ENCODE data around the gene DIS3L2. TPM values are rescaled to one million over a fixed set of nuclear protein-coding genes. Genes with fewer than 3 reads are reported as not detected.

Gene DIS3L2
- total and polyA plus RNA-seq, 2 of the 4 experiments (the other 2 are of a cell fraction) = 14.7 to 19.2 TPM

GRCh38 chr2:232134939-232135338, 173.4 kb downstream of the DIS3L2 start:
- no peak overlapping the region for H4K91ac ChIP-seq (ENCODE audit: insufficient read depth, low read depth, low read length)
- 88% methylated on average over 3 of the region's 4 CpGs; no CpG with 5 or more reads in 1 of the 2 experiments for WGBS, 2 experiments (ENCODE audit: extremely low coverage in 2 of 2, insufficient read length in 1 of 2)
- in situ Hi-C loops (cut with MboI; ENCODE audit: low sequenced_read_pairs) (no loop called here), dilution Hi-C loops (cut with HindIII; ENCODE audit: low sequenced_read_pairs, unreplicated experiment) (no loop called here), intact Hi-C loops (cut with micrococcal nuclease) (no loop called here)
- no peak overlapping the region for H3K56ac ChIP-seq (ENCODE audit: extremely low read depth, insufficient read depth, low read length)
- no peak overlapping the region for H3K18ac ChIP-seq (ENCODE audit: low read depth, low read length)
- H2BK5ac ChIP-seq (ENCODE audit: low read depth, low read length, poor library complexity, severe bottlenecking) = no peak overlapping the region
- H3K9ac ChIP-seq (ENCODE audit: low read depth, low read length) = no peak overlapping the region
- ChIA-PET CTCF (no interaction called here), POLR2A (ENCODE audit: unreplicated experiment) (no interaction called here)
- peaks cover 8% of the 10 kb centered on the region for H3K4me1 ChIP-seq (ENCODE audit: control insufficient read depth, insufficient read depth, low read length)
- peaks cover 7% of the 10 kb centered on the region; the same call in 1 of the 2 replicates for H3K9me1 ChIP-seq (ENCODE audit: insufficient read depth, low read length)
- peaks cover 3 to 13% of the 10 kb centered on the region in 2 experiments; a peak in 2 of 4 replicates for H3K79me1 ChIP-seq (ENCODE audit: low read depth in 1 of 2, low read length in 2 of 2)
- TF ChIP-seq MAFK (IDR thresholded peaks at IDR 0.05; ENCODE audit: low read depth, low read length) (no peak), CEBPB (IDR thresholded peaks at IDR 0.05; ENCODE audit: low read depth, low read length) (no peak), MXI1 (IDR thresholded peaks at IDR 0.05; ENCODE audit: borderline replicate concordance, low read depth, low read length) (no peak), RCOR1 (IDR thresholded peaks at IDR 0.05; ENCODE audit: insufficient replicate concordance, low read length) (no peak), CTCF (conservative IDR thresholded peaks at IDR 0.05; ENCODE audit: low read depth, low read length) (no peak), CHD1 (IDR thresholded peaks at IDR 0.05; ENCODE audit: low read depth, low read length) (no peak), RAD21 (IDR thresholded peaks at IDR 0.05; ENCODE audit: low read length) (no peak), MAZ (IDR thresholded peaks at IDR 0.05; ENCODE audit: borderline replicate concordance, low read depth, low read length) (no peak), RFX5 (IDR thresholded peaks at IDR 0.05; ENCODE audit: low read depth, low read length) (no peak), NFE2L2 (IDR thresholded peaks at IDR 0.05; ENCODE audit: low read depth, low read length) (no peak), FOS (IDR thresholded peaks at IDR 0.05; ENCODE audit: low read depth, low read length) (no peak)
- TF ChIP-seq, protein P1, sequence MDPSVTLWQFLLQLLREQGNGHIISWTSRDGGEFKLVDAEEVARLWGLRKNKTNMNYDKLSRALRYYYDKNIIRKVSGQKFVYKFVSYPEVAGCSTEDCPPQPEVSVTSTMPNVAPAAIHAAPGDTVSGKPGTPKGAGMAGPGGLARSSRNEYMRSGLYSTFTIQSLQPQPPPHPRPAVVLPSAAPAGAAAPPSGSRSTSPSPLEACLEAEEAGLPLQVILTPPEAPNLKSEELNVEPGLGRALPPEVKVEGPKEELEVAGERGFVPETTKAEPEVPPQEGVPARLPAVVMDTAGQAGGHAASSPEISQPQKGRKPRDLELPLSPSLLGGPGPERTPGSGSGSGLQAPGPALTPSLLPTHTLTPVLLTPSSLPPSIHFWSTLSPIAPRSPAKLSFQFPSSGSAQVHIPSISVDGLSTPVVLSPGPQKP (IDR thresholded peaks at IDR 0.05; ENCODE audit: borderline replicate concordance, low read depth, low read length) = no peak
- TF ChIP-seq, protein P2, sequence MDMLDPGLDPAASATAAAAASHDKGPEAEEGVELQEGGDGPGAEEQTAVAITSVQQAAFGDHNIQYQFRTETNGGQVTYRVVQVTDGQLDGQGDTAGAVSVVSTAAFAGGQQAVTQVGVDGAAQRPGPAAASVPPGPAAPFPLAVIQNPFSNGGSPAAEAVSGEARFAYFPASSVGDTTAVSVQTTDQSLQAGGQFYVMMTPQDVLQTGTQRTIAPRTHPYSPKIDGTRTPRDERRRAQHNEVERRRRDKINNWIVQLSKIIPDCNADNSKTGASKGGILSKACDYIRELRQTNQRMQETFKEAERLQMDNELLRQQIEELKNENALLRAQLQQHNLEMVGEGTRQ (IDR thresholded peaks at IDR 0.05; ENCODE audit: low read depth, low read length) = no peak
- H4K8ac ChIP-seq (ENCODE audit: low read depth in 2 of 2, low read length in 2 of 2) = no peak overlapping the region
- H3K4me3 ChIP-seq (ENCODE audit: insufficient read depth, low read depth, low read length) = no peak overlapping the region
- H3K36me3 ChIP-seq (ENCODE audit: control insufficient read depth, insufficient read depth, low read length) = peaks cover 8% of the 10 kb centered on the region
- H2BK120ac ChIP-seq (ENCODE audit: low read depth, low read length) = no peak overlapping the region
- no peaks in the 10 kb centered on the region for H3K27me3 ChIP-seq (ENCODE audit: control insufficient read depth, insufficient read depth, low read length)
- no peak overlapping the region for H3K4ac ChIP-seq (ENCODE audit: low read depth, low read length)
- DNase-seq (no peak), ATAC-seq (ENCODE audit: low read depth) (no peak)
- H2AFZ ChIP-seq (replicated peaks; ENCODE audit: low read length, poor library complexity) = no peak overlapping the region
- no peak overlapping the region for H3K27ac ChIP-seq (ENCODE audit: insufficient read depth, low read length)
- no TSS peak for BruUV-seq (replicated peaks)
- no peak overlapping the region for H4K5ac ChIP-seq (ENCODE audit: low read depth, low read length)
- no peaks in the 10 kb centered on the region for H4K20me1 ChIP-seq (ENCODE audit: insufficient read depth, low read length)
- no peak overlapping the region for H3K4me2 ChIP-seq (ENCODE audit: low read depth, low read length)
- H3K23ac ChIP-seq (ENCODE audit: low read depth, low read length) = no peak overlapping the region
- no peak overlapping the region for H2AK5ac ChIP-seq (ENCODE audit: low read depth, low read length)
- no peak overlapping the region for H2AK9ac ChIP-seq (replicated peaks; ENCODE audit: low read depth, low read length, poor library complexity)
- no peak overlapping the region for H2BK15ac ChIP-seq (ENCODE audit: low read depth, low read length)
- H3K9me3 ChIP-seq (ENCODE audit: control insufficient read depth, insufficient read depth, low read length) = no peaks in the 10 kb centered on the region
- H2BK20ac ChIP-seq (ENCODE audit: low read depth, low read length) = no peak overlapping the region
- no peak overlapping the region for H3K14ac ChIP-seq (replicated peaks; ENCODE audit: low read depth, low read length)
